Activated CD8-positive, alpha-beta T cell treated with anti-CD3 and anti-CD28 coated beads for 36 hours (primary cell): ENCODE data around the gene GPC6. TPM values are rescaled to one million over a fixed set of nuclear protein-coding genes. Genes with fewer than 3 reads are reported as not detected.

ENCODE experiments used
- ATAC-seq: fragments of 200-7000 bp; cut with Tn5 transposase; one replicate; pipeline ENCODE4 v1.10.0; 2021; ENCODE audit warnings: mild to moderate bottlenecking, moderate library complexity
- CTCF ChIA-PET: fragments of 350-600 bp; sonication (Branson Sonifier 250); formaldehyde crosslinking; loops from one replicate; lab custom pipeline; 2021; ENCODE audit warnings: antibody characterized with exemption; lab: Charles Lee
- POLR2A ChIA-PET: fragments of 350-600 bp; sonication (Branson Sonifier 250); formaldehyde crosslinking; loops from one replicate; lab custom pipeline; 2021; ENCODE audit warnings: antibody characterized with exemption; lab: Charles Lee
- DNase-seq: peaks from one replicate; pipeline ENCODE4 v3.0.0-alpha.2; 2020
- H3K27ac Mint-ChIP-seq: one replicate; pipeline ENCODE4 v1.8.0; 2021; ENCODE audit warnings: mild to moderate bottlenecking, mixed read lengths
- H3K27me3 Mint-ChIP-seq: one replicate; pipeline ENCODE4 v1.8.0; 2021; ENCODE audit warnings: mixed read lengths
- H3K36me3 Mint-ChIP-seq: one replicate; pipeline ENCODE4 v1.8.0; 2021; ENCODE audit warnings: low read depth, mixed read lengths
- H3K4me1 Mint-ChIP-seq: one replicate; pipeline ENCODE4 v1.8.0; 2021; ENCODE audit warnings: low read depth, mixed read lengths
- H3K4me3 Mint-ChIP-seq: one replicate; pipeline ENCODE4 v1.8.0; 2021; ENCODE audit warnings: mild to moderate bottlenecking, moderate library complexity, mixed read lengths
- H3K9me3 Mint-ChIP-seq: one replicate; pipeline ENCODE4 v1.8.0; 2021; ENCODE audit warnings: mixed read lengths
- intact Hi-C: fragments of 100-400 bp; cut with micrococcal nuclease; formaldehyde crosslinking; loops from one replicate; pipeline ENCODE4 v1.10.0; 2022
- total RNA-seq, 2 experiments: library from RNA; stranded (reverse); gene quantifications; one replicate each; pipeline ENCODE4 v1.2.3, GENCODE V29; 2021
- TF ChIP-seq, protein P1 (sequence below): fragments of 200-600 bp; IDR thresholded peaks from one replicate; pipeline ENCODE4 v1.8.0; 2022; ENCODE audit warnings: antibody characterized with exemption, mild to moderate bottlenecking

GPC6 gene
- total RNA-seq, 2 experiments from 2014 or later = not detected

GRCh38 chr13:94415500-94416237 lies 1189.1 kb downstream of the GPC6 start:
- Mint-ChIP-seq H3K27me3 (peaks cover 2% of the 10 kb centered on the region), H3K9me3 (peaks cover 19% of the 10 kb centered on the region), H3K27ac (no peak overlapping the region), H3K4me1 (peaks cover 45% of the 10 kb centered on the region), H3K36me3 (peaks cover 24% of the 10 kb centered on the region), H3K4me3 (no peak overlapping the region)
- intact Hi-C loops = loop anchor here (5.0 kb wide), 1 partner anchor 178 kb away; no protein-coding TSS in a partner anchor
- DNase-seq (no peak), ATAC-seq (no peak)
- TF ChIP-seq, protein P1, sequence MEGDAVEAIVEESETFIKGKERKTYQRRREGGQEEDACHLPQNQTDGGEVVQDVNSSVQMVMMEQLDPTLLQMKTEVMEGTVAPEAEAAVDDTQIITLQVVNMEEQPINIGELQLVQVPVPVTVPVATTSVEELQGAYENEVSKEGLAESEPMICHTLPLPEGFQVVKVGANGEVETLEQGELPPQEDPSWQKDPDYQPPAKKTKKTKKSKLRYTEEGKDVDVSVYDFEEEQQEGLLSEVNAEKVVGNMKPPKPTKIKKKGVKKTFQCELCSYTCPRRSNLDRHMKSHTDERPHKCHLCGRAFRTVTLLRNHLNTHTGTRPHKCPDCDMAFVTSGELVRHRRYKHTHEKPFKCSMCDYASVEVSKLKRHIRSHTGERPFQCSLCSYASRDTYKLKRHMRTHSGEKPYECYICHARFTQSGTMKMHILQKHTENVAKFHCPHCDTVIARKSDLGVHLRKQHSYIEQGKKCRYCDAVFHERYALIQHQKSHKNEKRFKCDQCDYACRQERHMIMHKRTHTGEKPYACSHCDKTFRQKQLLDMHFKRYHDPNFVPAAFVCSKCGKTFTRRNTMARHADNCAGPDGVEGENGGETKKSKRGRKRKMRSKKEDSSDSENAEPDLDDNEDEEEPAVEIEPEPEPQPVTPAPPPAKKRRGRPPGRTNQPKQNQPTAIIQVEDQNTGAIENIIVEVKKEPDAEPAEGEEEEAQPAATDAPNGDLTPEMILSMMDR = no peak
- ChIA-PET CTCF (interaction anchor here (0.6 to 5.9 kb wide), 6 partner anchors 9 to 202 kb away, joined by 3 to 44 read pairs (median 4); no protein-coding TSS in a partner anchor), POLR2A (no interaction called here)

DNA sequence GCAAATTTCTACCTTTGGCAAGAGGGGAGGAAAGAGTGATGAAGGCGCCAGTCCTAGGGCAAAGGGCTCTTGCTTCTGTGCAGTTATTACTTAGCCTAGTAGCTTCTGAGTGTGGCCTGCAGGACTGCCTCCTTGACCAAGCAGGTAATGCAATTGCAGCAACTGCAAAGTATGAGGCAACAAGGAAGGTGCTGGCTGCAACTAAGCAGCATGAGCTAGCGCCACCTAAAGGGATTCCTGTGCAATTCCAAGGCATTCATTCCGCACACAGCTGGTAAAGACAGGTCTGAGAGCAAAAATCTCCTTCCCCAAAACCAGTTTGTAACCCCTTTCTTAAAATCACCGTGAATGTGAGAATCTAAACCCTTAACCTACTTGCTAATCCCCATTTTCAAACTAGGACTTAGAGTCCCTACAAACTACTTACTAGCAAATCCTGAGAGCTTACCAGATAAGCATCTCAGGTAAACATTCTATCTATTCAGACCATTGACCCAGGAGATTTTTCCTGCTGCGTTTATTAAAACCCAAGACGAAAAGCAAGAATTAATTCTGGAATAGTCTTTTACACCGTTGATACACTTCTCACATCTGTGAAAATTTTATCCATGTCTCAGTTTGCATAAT lies 1190.0 kb downstream of the GPC6 start:
- H3K9me3 Mint-ChIP-seq = peaks cover 28% of the 10 kb centered on the region
- CTCF ChIA-PET = interaction anchor here (0.9 to 5.9 kb wide), 5 partner anchors 10 to 55 kb away, joined by 3 to 44 read pairs (median 3); no protein-coding TSS in a partner anchor
- H3K4me1 Mint-ChIP-seq = peaks cover 44% of the 10 kb centered on the region
- no peak overlapping the region for H3K27ac Mint-ChIP-seq
- TF ChIP-seq, protein P1 = no peak
- POLR2A ChIA-PET = no interaction called here
- H3K36me3 Mint-ChIP-seq = peaks cover 27% of the 10 kb centered on the region
- ATAC-seq (no peak), DNase-seq (no peak)
- no peak overlapping the region for H3K4me3 Mint-ChIP-seq
- peaks cover 2% of the 10 kb centered on the region for H3K27me3 Mint-ChIP-seq
- intact Hi-C loops = loop anchor here (5.0 kb wide), 1 partner anchor 179 kb away; no protein-coding TSS in a partner anchor

DNA sequence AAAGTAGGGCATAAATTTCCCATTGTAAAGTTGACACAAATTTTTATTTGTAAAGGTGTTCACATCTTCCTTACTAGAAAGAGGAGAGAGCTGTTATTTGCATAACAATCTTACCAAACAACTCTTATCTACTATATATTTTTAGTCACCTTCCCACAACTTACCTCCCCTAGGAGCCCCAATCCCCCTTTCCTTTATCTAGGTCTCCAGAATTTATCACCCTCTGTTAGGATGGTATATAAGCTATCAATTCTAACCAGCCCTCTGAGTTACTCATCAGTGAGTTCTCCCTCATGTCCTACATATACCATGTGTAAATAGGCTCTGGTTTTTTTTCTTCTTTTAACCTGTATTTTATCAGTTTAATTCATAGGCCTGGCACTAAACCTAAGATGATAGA lies 1190.7 kb downstream of the GPC6 start:
- Mint-ChIP-seq H3K4me3 (no peak overlapping the region), H3K36me3 (peaks cover 29% of the 10 kb centered on the region), H3K4me1 (peaks cover 36% of the 10 kb centered on the region), H3K27ac (peak overlapping the region; percentile 44), H3K9me3 (peaks cover 30% of the 10 kb centered on the region), H3K27me3 (no peaks in the 10 kb centered on the region)
- CTCF ChIA-PET = interaction anchor here (0.9 to 5.9 kb wide), 4 partner anchors 13 to 201 kb away, joined by 3 to 44 read pairs (median 4); no protein-coding TSS in a partner anchor
- POLR2A ChIA-PET = no interaction called here
- DNase-seq (no peak), ATAC-seq (no peak)
- intact Hi-C loops = loop anchor here (5.0 kb wide), 1 partner anchor 180 kb away; no protein-coding TSS in a partner anchor
- TF ChIP-seq, protein P1 = no peak

GRCh38 chr13:94419304-94419924 lies 1192.8 kb downstream of the GPC6 start:
- Mint-ChIP-seq H3K36me3 (peaks cover 31% of the 10 kb centered on the region), H3K27ac (peak overlapping the region; percentile 95), H3K4me3 (peak overlapping the region; percentile 62), H3K27me3 (peaks cover 2% of the 10 kb centered on the region), H3K4me1 (peaks cover 34% of the 10 kb centered on the region), H3K9me3 (peaks cover 31% of the 10 kb centered on the region)
- intact Hi-C loops = loop anchor here (1.0 to 5.0 kb wide), 2 partner anchors 182 kb away; partner anchors contain the start of gene GPR180
- TF ChIP-seq, protein P1 = no peak
- peak; percentile 76 for DNase-seq
- POLR2A ChIA-PET = interaction anchor here (0.7 kb wide), 1 partner anchor 177 kb away, joined by 3 read pairs; no protein-coding TSS in a partner anchor
- ATAC-seq = peak; percentile 91
- CTCF ChIA-PET = interaction anchor here (1.1 to 5.9 kb wide), 3 partner anchors 14 to 198 kb away, joined by 3 to 44 read pairs (median 6); no protein-coding TSS in a partner anchor
